Measurements from ENCODE around the gene XIST. TPM values are rescaled to one million over a fixed set of nuclear protein-coding genes. Genes with fewer than 3 reads are reported as not detected.
"Not testable (repeated sequence)": the region's sequence is repeated elsewhere in the genome, so short reads cannot be mapped to it uniquely, and the experiment has no call there.

The XIST gene
- total RNA-seq, 1 donor, result under 0.01 TPM

GRCh38 chrX:73799888-73800287, 52.6 kb downstream of the XIST start:
- Histone ChIP-seq H3K79me2 (ENCODE audit: insufficient read depth, low read length) (no peaks in the 10 kb centered on the region), H3K36me3 (ENCODE audit: insufficient read depth, low read length) (no peaks in the 10 kb centered on the region), H3K4me1 (ENCODE audit: insufficient read depth, low read length) (no peaks in the 10 kb centered on the region), H3K4me3 (ENCODE audit: insufficient read depth, low read length) (no peak overlapping the region), H3K27me3 (ENCODE audit: insufficient read depth, low read length) (peaks cover 13% of the 10 kb centered on the region), H3K27ac (ENCODE audit: low read depth, low read length) (no peak overlapping the region), H2AFZ (ENCODE audit: low read length) (no peak overlapping the region), H3K4me2 (ENCODE audit: insufficient read depth, low read length) (no peak overlapping the region), H4K20me1 (ENCODE audit: insufficient read depth, low read length) (no peaks in the 10 kb centered on the region), H3K9me3 (ENCODE audit: low read depth, low read length) (no peaks in the 10 kb centered on the region)
- no peak for TF ChIP-seq CTCF (IDR thresholded peaks at IDR 0.05; ENCODE audit: extremely low read depth, low read depth, low read length)
- DNase-seq (ENCODE audit: insufficient read length, low spot score, missing footprints), result no peak

- not testable (repeated sequence) for H3K36me3 ChIP-seq (ENCODE audit: insufficient read depth, low read length); H4K20me1 ChIP-seq (ENCODE audit: insufficient read depth, low read length); H3K27me3 ChIP-seq (ENCODE audit: insufficient read depth, low read length); DNase-seq (ENCODE audit: insufficient read length, low spot score, missing footprints); H3K4me1 ChIP-seq (ENCODE audit: insufficient read depth, low read length); H3K4me2 ChIP-seq (ENCODE audit: insufficient read depth, low read length); H3K4me3 ChIP-seq (ENCODE audit: insufficient read depth, low read length); H3K27ac ChIP-seq (ENCODE audit: low read depth, low read length); H3K79me2 ChIP-seq (ENCODE audit: insufficient read depth, low read length); H3K9me3 ChIP-seq (ENCODE audit: low read depth, low read length); H2AFZ ChIP-seq (ENCODE audit: low read length)
Measured at GRCh38 chrX:73792511-73792910, 60.0 kb downstream of the XIST start.

GRCh38 chrX:73785493-73785892, 67.0 kb downstream of the XIST start:
- no peak overlapping the region for H3K4me2 ChIP-seq (ENCODE audit: insufficient read depth, low read length)
- no peaks in the 10 kb centered on the region for H3K36me3 ChIP-seq (ENCODE audit: insufficient read depth, low read length)
- no peaks in the 10 kb centered on the region for H3K79me2 ChIP-seq (ENCODE audit: insufficient read depth, low read length)
- no peak for DNase-seq (ENCODE audit: insufficient read length, low spot score, missing footprints)
- H3K4me1 ChIP-seq (ENCODE audit: insufficient read depth, low read length), result no peaks in the 10 kb centered on the region
- no peak overlapping the region for H3K4me3 ChIP-seq (ENCODE audit: insufficient read depth, low read length)
- H3K9me3 ChIP-seq (ENCODE audit: low read depth, low read length), result no peaks in the 10 kb centered on the region
- peaks cover 4% of the 10 kb centered on the region for H3K27me3 ChIP-seq (ENCODE audit: insufficient read depth, low read length)
- no peak overlapping the region for H3K27ac ChIP-seq (ENCODE audit: low read depth, low read length)
- H2AFZ ChIP-seq (ENCODE audit: low read length), result no peak overlapping the region
- TF ChIP-seq CTCF (IDR thresholded peaks at IDR 0.05; ENCODE audit: extremely low read depth, low read depth, low read length), result no peak
- H4K20me1 ChIP-seq (ENCODE audit: insufficient read depth, low read length), result no peaks in the 10 kb centered on the region

Small RNAs within 50 kb of the gene (small RNA-seq; reads per million reads assigned to genes)
- not detected for gene RF01880

All from osteoblast (primary cell).